NAMALWA (cell line): ENCODE data around the gene TMEM131.
A peak's percentile ranks its signal among the peaks of the same experiment; 100 is the strongest.

Source experiments
- DNase-seq: peaks from one replicate; pipeline ENCODE4 v3.0.0-alpha.2; 2015; ENCODE audit warnings: low spot score

Gene TMEM131

GRCh38 chr2:97763176-97763845, 232.4 kb downstream of the TMEM131 start:
- no peak for DNase-seq

GRCh38 chr2:97761192-97761591, 234.6 kb downstream of the TMEM131 start:
- no peak for DNase-seq

GRCh38 chr2:97760480-97761049, 235.2 kb downstream of the TMEM131 start:
- no peak for DNase-seq

- no peak for DNase-seq
These were observed 235.9 kb downstream of the TMEM131 start for GRCh38 chr2:97759727-97760407.

GRCh38 chr2:97758131-97758705, 237.5 kb downstream of the TMEM131 start:
- no peak for DNase-seq

- DNase-seq = no peak
These were observed 238.7 kb downstream of the TMEM131 start for GRCh38 chr2:97757062-97757461.

- DNase-seq = no peak
These were observed 240.3 kb downstream of the TMEM131 start for GRCh38 chr2:97755491-97755890.

GRCh38 chr2:97754690-97755346, 240.9 kb downstream of the TMEM131 start:
- DNase-seq = no peak

- no peak for DNase-seq
These were observed 243.1 kb downstream of the TMEM131 start for GRCh38 chr2:97752342-97753334.

- DNase-seq = no peak
These were observed 244.0 kb downstream of the TMEM131 start for GRCh38 chr2:97751752-97752151.

- no peak for DNase-seq
These were observed 245.7 kb downstream of the TMEM131 start for GRCh38 chr2:97750017-97750416.

- no peak for DNase-seq
These were observed 246.2 kb downstream of the TMEM131 start for GRCh38 chr2:97749581-97749980.

- DNase-seq = no peak
These were observed 248.0 kb downstream of the TMEM131 start for GRCh38 chr2:97747716-97748115.

- DNase-seq = no peak
These were observed 248.5 kb downstream of the TMEM131 start for GRCh38 chr2:97747285-97747684.

- no peak for DNase-seq
These were observed 250.1 kb downstream of the TMEM131 start for GRCh38 chr2:97745474-97746174.

- DNase-seq = no peak
These were observed 251.8 kb downstream of the TMEM131 start for GRCh38 chr2:97743913-97744312.

GRCh38 chr2:97742381-97742847, 253.3 kb downstream of the TMEM131 start:
- no peak for DNase-seq

GRCh38 chr2:97741686-97742085, 254.1 kb downstream of the TMEM131 start:
- DNase-seq = no peak

GRCh38 chr2:97741251-97741650, 254.5 kb downstream of the TMEM131 start:
- no peak for DNase-seq

GRCh38 chr2:97740590-97741182, 255.1 kb downstream of the TMEM131 start:
- DNase-seq = peak; percentile 72
